IPS-NIHi11 (cell line): ENCODE data around the gene RNF207.

Experiments used
- DNase-seq: peaks from one replicate; pipeline ENCODE4 v3.0.0; 2012; ENCODE audit warnings: mixed read lengths, low spot score

RNF207 gene

GRCh38 chr1:6249739-6250689 lies 44.1 kb downstream of the RNF207 start:
- peak; percentile 80 for DNase-seq

GRCh38 chr1:6251233-6251632 lies 45.3 kb downstream of the RNF207 start:
- DNase-seq, result no peak

GRCh38 chr1:6251681-6252373 lies 45.9 kb downstream of the RNF207 start:
- DNase-seq, result no peak

GRCh38 chr1:6252374-6252710 lies 46.4 kb downstream of the RNF207 start:
- DNase-seq, result no peak

- DNase-seq, result no peak
Observed at GRCh38 chr1:6253380-6253779, 47.5 kb downstream of the RNF207 start.

- no peak for DNase-seq
Observed at GRCh38 chr1:6254691-6255090, 48.8 kb downstream of the RNF207 start.

- DNase-seq, result no peak
Observed at GRCh38 chr1:6256645-6257044, 50.7 kb downstream of the RNF207 start.

- no peak for DNase-seq
Observed at GRCh38 chr1:6257541-6258069, 51.7 kb downstream of the RNF207 start.

GRCh38 chr1:6258675-6259074 lies 52.8 kb downstream of the RNF207 start:
- DNase-seq, result no peak

GRCh38 chr1:6259491-6260362 lies 53.8 kb downstream of the RNF207 start:
- DNase-seq, result peak; percentile 93

GRCh38 chr1:6260433-6260934 lies 54.6 kb downstream of the RNF207 start:
- peak; percentile 80 for DNase-seq

- DNase-seq, result peak; percentile 88
Observed at GRCh38 chr1:6260961-6261614, 55.2 kb downstream of the RNF207 start, which contains the start of gene GPR153. Gene GPR153, minus strand, starts transcription at chr1:6261098. Its CDS starts 6,193 bp downstream, at chr1:6254905.

- peak; percentile 72 for DNase-seq
Observed at GRCh38 chr1:6261615-6261995, 55.7 kb downstream of the RNF207 start.

- DNase-seq, result no peak
Observed at GRCh38 chr1:6262555-6263420, 56.9 kb downstream of the RNF207 start.

GRCh38 chr1:6263716-6264115 lies 57.8 kb downstream of the RNF207 start:
- DNase-seq, result no peak

- DNase-seq, result no peak
Observed at GRCh38 chr1:6265151-6265550, 59.2 kb downstream of the RNF207 start.

- no peak for DNase-seq
Observed at GRCh38 chr1:6266641-6267040, 60.7 kb downstream of the RNF207 start.

GRCh38 chr1:6267686-6268322 lies 61.9 kb downstream of the RNF207 start:
- no peak for DNase-seq

GRCh38 chr1:6268415-6268814 lies 62.5 kb downstream of the RNF207 start:
- no peak for DNase-seq

GRCh38 chr1:6269296-6269695 lies 63.4 kb downstream of the RNF207 start:
- no peak for DNase-seq
